ENCODE data around the gene ADCYAP1R1.

GRCh38 chr7:31065840-31066239 lies 13.7 kb downstream of the ADCYAP1R1 start:
- TF ChIP-seq CTCF (conservative IDR thresholded peaks at IDR 0.05; ENCODE audit: low read length) (no peak), EZH2phosphoT487 (IDR thresholded peaks at IDR 0.05; ENCODE audit: borderline replicate concordance, low read depth, low read length) (no peak)

Data from OCI-LY7 (cell line).